Neural cell (in vitro differentiated cells): ENCODE data around the gene ZNF648. TPM values are rescaled to one million over a fixed set of nuclear protein-coding genes. Genes with fewer than 3 reads are reported as not detected.

Experiments
- H2AFZ ChIP-seq: fragments of 200-600, 300-800 bp; sonication (generic), shearing (Covaris generic); 2 replicates; pipeline ENCODE4 v1.6.0; 2014; ENCODE audit warnings: low read depth, mild to moderate bottlenecking, antibody characterized with exemption, low read length, moderate library complexity
- H3F3A ChIP-seq: fragments of 200-600 bp; shearing (Covaris generic); 2 replicates; pipeline ENCODE4 v1.6.1; 2016; ENCODE audit warnings: mild to moderate bottlenecking, moderate library complexity, mixed read lengths, antibody characterized with exemption, low read length; ENCODE audit not compliant: insufficient read depth, poor library complexity, severe bottlenecking
- H3K27ac ChIP-seq: fragments of 200-600, 300-800 bp; sonication (generic), shearing (Covaris generic); 2 replicates; pipeline ENCODE4 v1.5.1; 2014; ENCODE audit warnings: mild to moderate bottlenecking, low read length, moderate library complexity
- H3K27me3 ChIP-seq: fragments of 300-800, 200-600 bp; sonication (generic), shearing (Covaris generic); 2 replicates; pipeline ENCODE4 v1.6.0; 2014; ENCODE audit warnings: mild to moderate bottlenecking, low read depth, low read length, moderate library complexity; ENCODE audit not compliant: insufficient read depth
- H3K36me3 ChIP-seq: fragments of 300-800, 200-600 bp; sonication (generic), shearing (Covaris generic); 2 replicates; pipeline ENCODE4 v1.5.1; 2014; ENCODE audit warnings: mild to moderate bottlenecking, antibody characterized with exemption, low read length, moderate library complexity; ENCODE audit not compliant: insufficient read depth
- H3K4me2 ChIP-seq: fragments of 300-800, 200-600 bp; sonication (generic), shearing (Covaris generic); 2 replicates; pipeline ENCODE4 v1.6.0; 2014; ENCODE audit warnings: mild to moderate bottlenecking, low read length
- H3K4me3 ChIP-seq: fragments of 300-800, 200-600 bp; sonication (generic), shearing (Covaris generic); 2 replicates; pipeline ENCODE4 v1.5.1; 2014; ENCODE audit warnings: mild to moderate bottlenecking, low read length, moderate library complexity
- H3K79me2 ChIP-seq: fragments of 200-600 bp; shearing (Covaris generic); replicated peaks from 2 replicates; pipeline ENCODE4 v1.6.0; 2014; ENCODE audit warnings: mild to moderate bottlenecking, low read length, moderate library complexity; ENCODE audit not compliant: insufficient read depth
- H3K9ac ChIP-seq: fragments of 300-800, 200-600 bp; sonication (generic), shearing (Covaris generic); 2 replicates; pipeline ENCODE4 v1.6.1; 2016; ENCODE audit warnings: mild to moderate bottlenecking, low read length, mixed read lengths
- H3K9me2 ChIP-seq: fragments of 200-600 bp; shearing (Covaris generic); 2 replicates; pipeline ENCODE4 v1.6.1; 2016; ENCODE audit warnings: mild to moderate bottlenecking, low read length, mixed read lengths; ENCODE audit not compliant: insufficient read depth
- H3K9me3 ChIP-seq: fragments of 200-600, 300-800 bp; sonication (generic), shearing (Covaris generic); 2 replicates; pipeline ENCODE4 v1.6.1; 2016; ENCODE audit warnings: mild to moderate bottlenecking, mixed run types, low read length, moderate library complexity, mixed read lengths
- H4K20me1 ChIP-seq: fragments of 200-600 bp; shearing (Covaris generic); 2 replicates; pipeline ENCODE4 v1.6.1; 2016; ENCODE audit warnings: mild to moderate bottlenecking, mixed run types; ENCODE audit not compliant: insufficient read depth
- EP300 ChIP-seq: fragments of 450-650 bp; conservative IDR thresholded peaks from 2 replicates; pipeline ENCODE4 v1.6.1; 2014; ENCODE audit warnings: antibody characterized with exemption, mild to moderate bottlenecking, moderate library complexity; ENCODE audit not compliant: poor library complexity, severe bottlenecking
- EZH2 ChIP-seq: fragments of 200-600, 300-800 bp; shearing (Covaris generic), sonication (generic); IDR thresholded peaks from 2 replicates; pipeline ENCODE4 v1.6.1; 2014; ENCODE audit warnings: antibody characterized with exemption, low read length, borderline replicate concordance, mild to moderate bottlenecking; ENCODE audit not compliant: insufficient read depth, poor library complexity, severe bottlenecking
- MXI1 ChIP-seq: fragments of 450-650 bp; conservative IDR thresholded peaks from 2 replicates; pipeline ENCODE4 v1.6.1; 2014; ENCODE audit warnings: antibody characterized with exemption, mild to moderate bottlenecking; ENCODE audit not compliant: poor library complexity, severe bottlenecking
- POLR2AphosphoS5 ChIP-seq: IDR thresholded peaks from 2 replicates; pipeline ENCODE4 v1.6.1; 2012
- RAD21 ChIP-seq: fragments of 450-650 bp; conservative IDR thresholded peaks from 2 replicates; pipeline ENCODE4 v1.6.1; 2014; ENCODE audit warnings: antibody characterized with exemption, mild to moderate bottlenecking, moderate library complexity
- SMC3 ChIP-seq: fragments of 450-650 bp; conservative IDR thresholded peaks from 2 replicates; pipeline ENCODE4 v1.6.1; 2014; ENCODE audit warnings: antibody characterized with exemption, mild to moderate bottlenecking, moderate library complexity; ENCODE audit not compliant: poor library complexity
- TAF1 ChIP-seq: IDR thresholded peaks from 2 replicates; pipeline ENCODE4 v1.6.1; 2012; ENCODE audit warnings: low read depth
- polyA plus RNA-seq: library from polyadenylated mRNA; depleted of rRNA; stranded (reverse); fragments of >200 nt; gene quantifications from 2 replicates; pipeline ENCODE4 v1.2.3, GENCODE V29; 2014
- TF ChIP-seq, protein P1 (sequence below): fragments of 450-650 bp; IDR thresholded peaks from 2 replicates; pipeline ENCODE4 v1.5.1; 2014; ENCODE audit warnings: antibody characterized with exemption, mild to moderate bottlenecking, moderate library complexity; ENCODE audit not compliant: poor library complexity, severe bottlenecking
- TF ChIP-seq, protein P2 (sequence below): IDR thresholded peaks from 2 replicates; pipeline ENCODE4 v1.6.1; 2012; ENCODE audit warnings: borderline replicate concordance

Gene ZNF648
- polyA plus RNA-seq, 1 donor from 2014 or later, result not detected

DNA sequence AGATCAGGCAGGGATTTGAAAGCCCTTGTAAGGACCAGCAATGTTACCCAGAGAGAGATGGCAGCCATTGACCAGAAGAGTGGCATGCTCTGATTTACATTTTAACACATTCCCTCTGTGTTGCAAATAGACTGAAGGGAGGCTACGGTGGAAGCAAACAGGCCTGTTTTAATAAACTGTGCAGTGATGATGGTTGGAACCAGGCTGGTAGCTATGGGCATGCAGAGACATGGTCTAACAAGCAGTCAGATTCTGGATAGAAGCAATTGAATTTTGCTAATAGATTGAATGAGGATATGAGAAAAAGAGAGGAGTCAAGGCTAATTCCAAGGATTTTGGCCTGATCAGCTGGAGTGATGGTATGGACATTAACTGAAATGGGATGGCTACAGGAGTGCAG is 32.3 kb upstream of the ZNF648 start:
- TF ChIP-seq POLR2AphosphoS5 (no peak), EZH2 (no peak), EP300 (no peak), RAD21 (no peak), MXI1 (no peak), TAF1 (no peak), SMC3 (no peak)
- TF ChIP-seq, protein P1, sequence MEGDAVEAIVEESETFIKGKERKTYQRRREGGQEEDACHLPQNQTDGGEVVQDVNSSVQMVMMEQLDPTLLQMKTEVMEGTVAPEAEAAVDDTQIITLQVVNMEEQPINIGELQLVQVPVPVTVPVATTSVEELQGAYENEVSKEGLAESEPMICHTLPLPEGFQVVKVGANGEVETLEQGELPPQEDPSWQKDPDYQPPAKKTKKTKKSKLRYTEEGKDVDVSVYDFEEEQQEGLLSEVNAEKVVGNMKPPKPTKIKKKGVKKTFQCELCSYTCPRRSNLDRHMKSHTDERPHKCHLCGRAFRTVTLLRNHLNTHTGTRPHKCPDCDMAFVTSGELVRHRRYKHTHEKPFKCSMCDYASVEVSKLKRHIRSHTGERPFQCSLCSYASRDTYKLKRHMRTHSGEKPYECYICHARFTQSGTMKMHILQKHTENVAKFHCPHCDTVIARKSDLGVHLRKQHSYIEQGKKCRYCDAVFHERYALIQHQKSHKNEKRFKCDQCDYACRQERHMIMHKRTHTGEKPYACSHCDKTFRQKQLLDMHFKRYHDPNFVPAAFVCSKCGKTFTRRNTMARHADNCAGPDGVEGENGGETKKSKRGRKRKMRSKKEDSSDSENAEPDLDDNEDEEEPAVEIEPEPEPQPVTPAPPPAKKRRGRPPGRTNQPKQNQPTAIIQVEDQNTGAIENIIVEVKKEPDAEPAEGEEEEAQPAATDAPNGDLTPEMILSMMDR, result no peak
- TF ChIP-seq, protein P2, sequence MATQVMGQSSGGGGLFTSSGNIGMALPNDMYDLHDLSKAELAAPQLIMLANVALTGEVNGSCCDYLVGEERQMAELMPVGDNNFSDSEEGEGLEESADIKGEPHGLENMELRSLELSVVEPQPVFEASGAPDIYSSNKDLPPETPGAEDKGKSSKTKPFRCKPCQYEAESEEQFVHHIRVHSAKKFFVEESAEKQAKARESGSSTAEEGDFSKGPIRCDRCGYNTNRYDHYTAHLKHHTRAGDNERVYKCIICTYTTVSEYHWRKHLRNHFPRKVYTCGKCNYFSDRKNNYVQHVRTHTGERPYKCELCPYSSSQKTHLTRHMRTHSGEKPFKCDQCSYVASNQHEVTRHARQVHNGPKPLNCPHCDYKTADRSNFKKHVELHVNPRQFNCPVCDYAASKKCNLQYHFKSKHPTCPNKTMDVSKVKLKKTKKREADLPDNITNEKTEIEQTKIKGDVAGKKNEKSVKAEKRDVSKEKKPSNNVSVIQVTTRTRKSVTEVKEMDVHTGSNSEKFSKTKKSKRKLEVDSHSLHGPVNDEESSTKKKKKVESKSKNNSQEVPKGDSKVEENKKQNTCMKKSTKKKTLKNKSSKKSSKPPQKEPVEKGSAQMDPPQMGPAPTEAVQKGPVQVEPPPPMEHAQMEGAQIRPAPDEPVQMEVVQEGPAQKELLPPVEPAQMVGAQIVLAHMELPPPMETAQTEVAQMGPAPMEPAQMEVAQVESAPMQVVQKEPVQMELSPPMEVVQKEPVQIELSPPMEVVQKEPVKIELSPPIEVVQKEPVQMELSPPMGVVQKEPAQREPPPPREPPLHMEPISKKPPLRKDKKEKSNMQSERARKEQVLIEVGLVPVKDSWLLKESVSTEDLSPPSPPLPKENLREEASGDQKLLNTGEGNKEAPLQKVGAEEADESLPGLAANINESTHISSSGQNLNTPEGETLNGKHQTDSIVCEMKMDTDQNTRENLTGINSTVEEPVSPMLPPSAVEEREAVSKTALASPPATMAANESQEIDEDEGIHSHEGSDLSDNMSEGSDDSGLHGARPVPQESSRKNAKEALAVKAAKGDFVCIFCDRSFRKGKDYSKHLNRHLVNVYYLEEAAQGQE, result no peak
- no peaks in the 10 kb centered on the region for H3K36me3 ChIP-seq
- H3K4me2 ChIP-seq, result no peak overlapping the region
- no peaks in the 10 kb centered on the region for H3K27me3 ChIP-seq
- no peak overlapping the region for H3K9ac ChIP-seq
- no peak overlapping the region for H3K4me3 ChIP-seq
- H3K9me3 ChIP-seq, result no peaks in the 10 kb centered on the region
- no peak overlapping the region for H3K27ac ChIP-seq
- H3K79me2 ChIP-seq, result no peaks in the 10 kb centered on the region
- H3F3A ChIP-seq, result no peaks in the 10 kb centered on the region
- H4K20me1 ChIP-seq, result no peaks in the 10 kb centered on the region
- no peaks in the 10 kb centered on the region for H3K9me2 ChIP-seq
- H2AFZ ChIP-seq, result no peak overlapping the region

DNA sequence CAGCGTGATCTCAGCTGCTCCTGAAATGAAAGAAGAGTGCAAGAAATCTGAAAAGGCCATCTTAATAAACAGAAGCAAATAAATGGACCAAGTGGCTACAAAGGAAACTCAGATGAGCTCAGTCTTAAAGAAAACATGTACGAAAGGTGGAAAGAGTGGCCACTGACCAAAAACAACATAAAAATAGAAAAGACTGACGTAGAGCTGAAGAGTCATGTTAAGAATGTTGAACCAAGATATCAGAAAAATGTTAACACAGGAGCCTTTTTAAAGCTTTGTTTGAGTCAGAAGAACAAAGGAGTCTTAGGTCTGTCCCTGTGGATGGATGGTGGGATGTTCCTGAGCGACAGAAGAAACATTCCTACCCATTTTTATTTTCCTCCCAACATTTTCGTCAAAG is 30.8 kb upstream of the ZNF648 start:
- no peaks in the 10 kb centered on the region for H3K9me2 ChIP-seq
- H3K4me2 ChIP-seq, result no peak overlapping the region
- TF ChIP-seq MXI1, result no peak
- no peak for TF ChIP-seq TAF1
- TF ChIP-seq, protein P2, result no peak
- no peak for TF ChIP-seq POLR2AphosphoS5
- H3K4me3 ChIP-seq, result no peak overlapping the region
- no peaks in the 10 kb centered on the region for H3K79me2 ChIP-seq
- no peak overlapping the region for H3K9ac ChIP-seq
- H3K27me3 ChIP-seq, result no peaks in the 10 kb centered on the region
- no peaks in the 10 kb centered on the region for H4K20me1 ChIP-seq
- H3K27ac ChIP-seq, result no peak overlapping the region
- H3K36me3 ChIP-seq, result no peaks in the 10 kb centered on the region
- no peaks in the 10 kb centered on the region for H3K9me3 ChIP-seq
- H3F3A ChIP-seq, result no peaks in the 10 kb centered on the region
- H2AFZ ChIP-seq, result no peak overlapping the region
